Activated naive CD4-positive, alpha-beta T cell treated with anti-CD3 and anti-CD28 coated beads for 36 hours (primary cell): ENCODE data around the gene LRRC4C. TPM values are rescaled to one million over a fixed set of nuclear protein-coding genes. Genes with fewer than 3 reads are reported as not detected.
"Not testable (repeated sequence)": the region's sequence is repeated elsewhere in the genome, so short reads cannot be mapped to it uniquely, and the experiment has no call there.

Source experiments
- CTCF ChIA-PET: fragments of 350-600 bp; sonication (Branson Sonifier 250); formaldehyde crosslinking; loops from one replicate; lab custom pipeline; 2021; ENCODE audit warnings: antibody characterized with exemption; lab: Charles Lee
- DNase-seq: peaks from one replicate; pipeline ENCODE4 v3.0.0-alpha.2; 2020
- H3K27ac Mint-ChIP-seq: one replicate; pipeline ENCODE4 v1.8.0; 2021; ENCODE audit warnings: mild to moderate bottlenecking, mixed read lengths
- H3K27me3 Mint-ChIP-seq: one replicate; pipeline ENCODE4 v1.8.0; 2021; ENCODE audit warnings: low read depth, mixed read lengths
- H3K36me3 Mint-ChIP-seq: one replicate; pipeline ENCODE4 v1.8.0; 2021; ENCODE audit warnings: low read depth, mixed read lengths
- H3K4me1 Mint-ChIP-seq: one replicate; pipeline ENCODE4 v1.8.0; 2021; ENCODE audit warnings: low read depth, mixed read lengths
- H3K4me3 Mint-ChIP-seq: one replicate; pipeline ENCODE4 v1.8.0; 2021; ENCODE audit warnings: mild to moderate bottlenecking, moderate library complexity, mixed read lengths
- H3K9me3 Mint-ChIP-seq: one replicate; pipeline ENCODE4 v1.8.0; 2021; ENCODE audit warnings: mixed read lengths
- intact Hi-C: fragments of 100-400 bp; cut with micrococcal nuclease; formaldehyde crosslinking; loops from one replicate; pipeline ENCODE4 v1.15.1; 2023
- total RNA-seq, 2 experiments: library from RNA; stranded (reverse); gene quantifications; one replicate each; pipeline ENCODE4 v1.2.3, GENCODE V29; 2021

Gene LRRC4C
- total RNA-seq, 2 experiments from 2014 or later: not detected

DNA sequence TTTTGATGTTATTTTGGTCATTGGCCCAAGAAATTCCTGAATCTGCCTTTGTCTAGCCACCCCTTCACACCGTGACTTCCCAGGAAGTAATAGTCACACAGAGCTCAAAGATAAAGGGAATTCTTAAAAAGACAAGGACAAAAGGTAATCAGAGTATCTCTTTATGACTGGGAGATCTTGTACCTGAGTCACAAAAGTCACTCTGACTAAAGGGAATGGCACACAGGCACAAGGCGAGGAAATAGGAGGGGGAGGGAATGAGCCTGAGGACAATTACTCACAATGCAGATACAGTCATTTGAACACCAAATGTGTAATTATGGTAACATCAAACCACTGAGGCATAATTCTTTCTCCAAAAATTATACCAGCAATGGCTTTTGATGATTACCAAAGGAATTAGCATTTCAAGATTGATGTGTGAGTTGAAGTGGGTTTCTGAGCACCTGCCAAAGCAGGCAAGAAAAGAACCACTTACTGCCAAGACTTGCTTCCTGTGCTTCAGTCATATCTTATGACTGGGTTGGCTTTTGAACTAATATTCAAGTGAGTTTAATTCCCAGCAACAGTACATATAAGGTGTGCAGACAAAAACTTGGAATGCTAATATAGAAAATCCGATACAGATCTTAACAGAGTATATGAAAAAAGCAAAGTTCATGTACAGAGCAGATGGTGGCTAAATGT, 856.4 kb downstream of the LRRC4C start:
- DNase-seq: no peak
- H3K27me3 Mint-ChIP-seq: no peaks in the 10 kb centered on the region
- CTCF ChIA-PET: no interaction called here
- intact Hi-C loops: no loop called here
- H3K9me3 Mint-ChIP-seq: peaks cover 37% of the 10 kb centered on the region
- H3K27ac Mint-ChIP-seq: no peak overlapping the region
- no peaks in the 10 kb centered on the region for H3K4me1 Mint-ChIP-seq
- H3K4me3 Mint-ChIP-seq: no peak overlapping the region
- no peaks in the 10 kb centered on the region for H3K36me3 Mint-ChIP-seq

DNA sequence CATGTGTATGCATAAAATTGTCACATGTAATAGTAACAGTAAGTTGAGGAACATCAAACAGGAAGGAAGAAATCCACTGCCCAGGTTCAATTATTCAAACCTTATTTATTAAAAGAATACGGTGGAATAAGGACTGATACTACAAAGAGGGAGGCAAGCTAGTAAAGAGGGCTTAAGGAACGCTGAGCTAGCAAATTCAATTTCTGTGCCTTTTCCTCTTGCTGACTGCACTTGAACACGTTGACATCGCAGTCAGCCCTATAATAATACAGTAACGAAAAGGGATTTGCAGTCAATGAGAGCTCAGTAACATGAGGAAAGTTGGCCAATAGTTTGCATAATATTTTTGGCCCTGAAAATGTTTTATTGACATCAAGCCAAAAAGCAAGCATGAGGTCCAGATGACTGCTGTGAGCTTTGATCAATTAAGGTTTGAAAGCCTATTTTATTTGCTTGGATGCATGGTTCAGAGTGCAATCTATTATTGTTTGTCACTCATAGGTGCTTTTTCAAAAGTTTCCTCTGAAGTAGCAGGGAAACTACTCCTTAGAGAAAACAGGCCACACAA, 861.8 kb downstream of the LRRC4C start:
- Mint-ChIP-seq H3K4me1 (no peaks in the 10 kb centered on the region), H3K27ac (no peak overlapping the region), H3K9me3 (peaks cover 11% of the 10 kb centered on the region), H3K27me3 (no peaks in the 10 kb centered on the region), H3K4me3 (no peak overlapping the region), H3K36me3 (no peaks in the 10 kb centered on the region)
- no peak for DNase-seq
- CTCF ChIA-PET: no interaction called here
- intact Hi-C loops: no loop called here

DNA sequence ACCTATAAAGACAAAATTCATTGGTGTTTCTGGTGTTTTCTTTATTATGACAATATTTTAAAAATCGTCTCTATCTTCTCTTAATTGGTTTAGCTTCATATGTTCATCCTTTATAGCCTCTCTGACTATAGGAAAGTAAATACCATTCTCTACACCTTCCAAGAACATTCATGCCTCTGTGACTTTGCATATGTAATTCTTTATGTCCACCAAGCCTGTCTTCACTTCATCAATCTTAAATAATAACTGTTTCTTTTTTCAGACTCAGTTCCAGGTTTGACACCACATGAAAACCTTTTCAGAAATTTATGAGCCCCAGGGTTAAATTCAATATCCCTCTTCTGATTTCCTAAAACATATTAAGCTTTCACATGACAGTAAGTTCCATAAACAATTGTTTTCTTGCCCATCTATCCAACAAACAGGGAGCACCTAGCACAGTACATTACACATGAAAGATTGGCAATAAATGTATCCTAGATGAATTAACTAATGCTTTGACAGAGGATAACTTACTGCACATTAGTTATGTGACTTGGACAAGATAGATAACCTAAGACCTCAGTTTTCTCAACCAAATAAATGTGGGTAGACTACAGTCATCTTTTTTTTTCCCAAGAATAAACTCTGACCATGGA, 886.1 kb downstream of the LRRC4C start:
- no peak overlapping the region for H3K27ac Mint-ChIP-seq
- intact Hi-C loops: no loop called here
- DNase-seq: no peak
- CTCF ChIA-PET: interaction anchor here (0.7 kb wide), 1 partner anchor 1462 kb away, joined by 4 read pairs; no protein-coding TSS in a partner anchor
- H3K9me3 Mint-ChIP-seq: peaks cover 15% of the 10 kb centered on the region
- H3K4me3 Mint-ChIP-seq: no peak overlapping the region
- no peaks in the 10 kb centered on the region for H3K4me1 Mint-ChIP-seq
- H3K36me3 Mint-ChIP-seq: no peaks in the 10 kb centered on the region
- H3K27me3 Mint-ChIP-seq: no peaks in the 10 kb centered on the region

DNA sequence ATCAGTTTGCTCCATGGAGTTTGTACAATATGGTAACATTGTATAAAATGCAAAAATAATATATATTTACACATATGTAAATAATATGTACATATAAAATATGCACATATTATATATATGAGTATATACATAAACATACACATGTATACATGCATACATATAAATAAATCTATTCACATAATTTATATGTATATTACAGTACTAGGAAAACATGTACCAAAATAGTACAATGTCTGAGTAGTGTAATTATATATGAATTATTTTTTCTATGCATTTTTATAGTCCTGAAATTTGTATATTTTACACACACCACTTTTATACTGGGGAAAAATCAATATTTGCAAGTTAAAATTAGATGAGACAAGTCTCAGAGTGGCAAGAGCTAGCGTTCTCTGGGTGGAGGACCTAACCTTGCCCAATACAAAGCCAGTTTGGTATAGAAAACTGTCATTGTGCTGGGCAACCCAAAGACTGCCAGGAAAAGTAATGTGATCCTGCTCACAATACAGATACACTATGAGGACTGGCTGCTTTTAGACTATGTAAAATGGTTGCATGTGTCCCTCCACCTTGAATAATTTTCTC, 889.4 kb downstream of the LRRC4C start:
- Mint-ChIP-seq H3K27me3 (no peaks in the 10 kb centered on the region), H3K27ac (no peak overlapping the region), H3K36me3 (no peaks in the 10 kb centered on the region), H3K9me3 (peaks cover 13% of the 10 kb centered on the region), H3K4me3 (no peak overlapping the region), H3K4me1 (no peaks in the 10 kb centered on the region)
- CTCF ChIA-PET: no interaction called here
- intact Hi-C loops: no loop called here
- no peak for DNase-seq

DNA sequence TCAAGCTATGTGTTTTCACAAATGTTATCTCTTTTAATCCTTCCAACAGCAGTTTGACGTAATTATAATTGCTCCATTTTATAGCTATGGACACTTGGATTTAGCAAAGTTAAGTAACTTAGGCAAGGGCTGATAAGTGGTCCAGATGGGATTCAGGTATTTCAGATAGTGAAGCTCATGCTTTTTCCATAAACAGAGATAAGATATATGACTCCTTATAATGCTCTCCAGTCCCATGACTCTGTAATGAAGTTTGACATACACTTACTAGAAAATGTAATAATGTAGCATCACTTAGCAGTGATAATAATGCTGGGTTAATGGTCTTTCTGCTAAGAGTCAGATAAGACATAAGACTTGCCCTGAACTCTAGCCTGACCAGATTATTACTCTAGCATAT, 892.1 kb downstream of the LRRC4C start:
- CTCF ChIA-PET: no interaction called here
- H3K4me1 Mint-ChIP-seq: no peaks in the 10 kb centered on the region
- H3K36me3 Mint-ChIP-seq: no peaks in the 10 kb centered on the region
- no peak overlapping the region for H3K27ac Mint-ChIP-seq
- no peak for DNase-seq
- no peaks in the 10 kb centered on the region for H3K27me3 Mint-ChIP-seq
- peaks cover 17% of the 10 kb centered on the region for H3K9me3 Mint-ChIP-seq
- no peak overlapping the region for H3K4me3 Mint-ChIP-seq
- intact Hi-C loops: no loop called here

DNA sequence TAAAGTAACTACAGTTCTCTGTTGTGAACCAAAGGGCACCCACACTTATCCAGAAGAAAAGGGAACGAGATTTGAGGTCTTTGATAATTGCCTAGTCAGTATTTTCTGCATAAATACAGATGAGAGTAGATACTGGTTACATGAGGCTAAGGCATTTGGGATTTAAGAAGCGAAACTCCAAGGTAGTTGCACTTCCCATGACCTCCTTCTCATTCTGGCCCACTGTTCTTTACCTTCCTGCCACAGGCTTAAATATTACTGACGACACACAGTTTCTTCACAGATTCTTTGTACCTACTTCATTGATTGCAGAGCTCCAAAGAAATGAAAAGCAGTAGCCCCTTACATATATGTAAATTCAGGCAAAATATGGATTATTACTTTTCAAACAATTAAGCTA, 915.3 kb downstream of the LRRC4C start:
- intact Hi-C loops: no loop called here
- no peak overlapping the region for H3K27ac Mint-ChIP-seq
- no peaks in the 10 kb centered on the region for H3K36me3 Mint-ChIP-seq
- H3K9me3 Mint-ChIP-seq: peaks cover 7% of the 10 kb centered on the region
- H3K27me3 Mint-ChIP-seq: no peaks in the 10 kb centered on the region
- CTCF ChIA-PET: no interaction called here
- H3K4me1 Mint-ChIP-seq: no peaks in the 10 kb centered on the region
- H3K4me3 Mint-ChIP-seq: no peak overlapping the region
- DNase-seq: no peak

DNA sequence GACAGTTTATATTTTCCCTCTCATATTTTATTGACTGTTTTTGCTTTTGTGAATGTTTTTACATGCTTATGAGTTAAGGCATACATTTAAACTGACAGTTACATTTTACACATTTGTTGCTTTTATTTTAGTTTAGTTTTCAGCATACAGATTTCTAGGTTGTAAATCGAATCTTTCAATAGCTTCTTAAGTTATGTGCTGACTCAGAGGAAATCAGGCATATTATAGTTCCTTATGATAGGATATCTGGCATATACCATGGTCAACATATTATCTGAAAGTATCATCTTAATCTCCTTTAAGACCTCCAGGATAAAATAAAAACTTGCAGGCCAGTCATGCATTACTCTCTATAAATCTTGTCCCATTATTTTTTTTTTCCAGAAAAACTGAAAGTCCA, 916.6 kb downstream of the LRRC4C start:
- Mint-ChIP-seq H3K4me1 (no peaks in the 10 kb centered on the region), H3K36me3 (no peaks in the 10 kb centered on the region), H3K4me3 (no peak overlapping the region), H3K27ac (no peak overlapping the region), H3K27me3 (no peaks in the 10 kb centered on the region), H3K9me3 (peaks cover 11% of the 10 kb centered on the region)
- intact Hi-C loops: no loop called here
- no peak for DNase-seq
- CTCF ChIA-PET: no interaction called here

DNA sequence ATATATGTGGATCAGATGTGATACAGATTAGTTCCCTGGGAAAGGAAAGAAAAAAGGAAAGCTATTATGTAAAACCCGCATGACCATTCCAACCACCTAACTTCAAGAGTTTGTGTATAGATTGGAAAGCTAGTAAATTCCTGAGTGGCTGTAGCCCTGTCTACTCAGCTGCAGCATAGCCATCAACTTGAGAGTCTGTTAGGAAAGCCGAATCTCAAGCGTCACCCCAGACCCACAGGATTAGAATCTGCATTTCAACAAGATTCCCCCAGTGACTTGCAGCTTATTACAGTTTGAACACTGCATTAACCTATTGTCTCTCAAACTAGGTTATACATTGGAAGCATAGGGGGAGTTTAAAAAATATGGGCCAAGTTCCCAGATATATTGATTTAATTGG, 921.7 kb downstream of the LRRC4C start:
- H3K36me3 Mint-ChIP-seq: no peaks in the 10 kb centered on the region
- no peak for DNase-seq
- no peaks in the 10 kb centered on the region for H3K4me1 Mint-ChIP-seq
- intact Hi-C loops: no loop called here
- no peak overlapping the region for H3K4me3 Mint-ChIP-seq
- no peaks in the 10 kb centered on the region for H3K27me3 Mint-ChIP-seq
- no peak overlapping the region for H3K27ac Mint-ChIP-seq
- peaks cover 12% of the 10 kb centered on the region for H3K9me3 Mint-ChIP-seq
- CTCF ChIA-PET: no interaction called here

DNA sequence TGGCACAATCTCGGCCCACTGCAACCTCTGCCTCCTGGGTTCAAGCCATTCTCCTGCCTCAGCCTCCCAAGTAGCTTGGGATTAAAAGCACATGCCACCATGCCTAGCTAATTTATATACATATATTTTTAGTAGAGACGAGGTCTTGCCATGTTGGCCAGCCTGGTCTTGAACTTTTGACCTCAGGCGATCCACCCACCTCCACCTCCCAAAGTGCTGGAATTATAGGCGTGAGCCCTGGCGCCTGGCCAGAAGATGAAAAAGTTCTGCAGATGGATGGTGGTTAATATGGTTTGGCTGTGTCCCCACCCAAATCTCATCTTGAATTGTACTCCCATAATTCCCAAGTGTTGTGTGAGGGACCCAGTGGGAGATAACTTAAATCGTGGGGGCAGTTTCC, 937.4 kb downstream of the LRRC4C start:
- peaks cover 21% of the 10 kb centered on the region for H3K9me3 Mint-ChIP-seq
- CTCF ChIA-PET, H3K4me1 Mint-ChIP-seq, H3K27me3 Mint-ChIP-seq, DNase-seq, H3K36me3 Mint-ChIP-seq, H3K4me3 Mint-ChIP-seq, H3K27ac Mint-ChIP-seq, intact Hi-C loops: not testable (repeated sequence)

DNA sequence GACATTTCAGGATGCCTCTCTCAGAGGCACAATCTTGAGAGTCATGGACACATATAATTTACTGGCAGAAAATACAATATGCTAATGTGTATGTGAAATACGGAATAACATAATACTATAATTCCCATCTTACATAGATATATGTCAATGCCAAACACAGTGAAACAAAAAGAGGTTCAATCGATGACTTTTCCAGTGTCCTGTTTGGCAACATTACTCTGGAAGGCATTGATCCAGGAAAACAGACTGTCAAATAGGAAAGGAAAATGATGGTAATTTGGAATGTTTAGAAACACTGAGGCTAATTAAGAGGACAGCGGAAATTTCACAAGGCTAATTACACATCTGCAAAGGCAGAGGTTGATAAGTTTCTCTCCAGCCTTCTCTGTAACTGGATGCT, 942.3 kb downstream of the LRRC4C start:
- Mint-ChIP-seq H3K27me3 (no peaks in the 10 kb centered on the region), H3K4me3 (no peak overlapping the region), H3K9me3 (peaks cover 24% of the 10 kb centered on the region), H3K36me3 (no peaks in the 10 kb centered on the region), H3K27ac (no peak overlapping the region), H3K4me1 (no peaks in the 10 kb centered on the region)
- CTCF ChIA-PET: no interaction called here
- intact Hi-C loops: no loop called here
- no peak for DNase-seq

DNA sequence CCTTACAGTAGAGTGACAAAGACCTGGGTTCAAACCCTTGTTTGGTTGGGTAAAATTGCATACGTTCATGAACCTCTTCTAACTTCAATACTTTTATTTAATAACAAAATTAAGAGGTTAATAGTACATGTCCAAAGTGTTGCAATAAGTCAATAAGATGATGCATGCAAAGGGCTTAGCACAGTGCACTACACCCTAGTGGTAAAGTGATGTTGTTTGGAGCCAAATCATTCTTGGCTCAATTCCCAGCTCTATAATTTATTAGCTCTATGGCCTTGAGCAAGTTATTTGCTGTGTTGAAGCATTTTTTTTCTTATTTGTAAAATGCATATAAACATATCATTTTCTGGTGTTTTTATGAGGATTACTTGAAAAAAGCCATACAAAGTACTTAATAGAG, 945.3 kb downstream of the LRRC4C start:
- Mint-ChIP-seq H3K9me3 (peaks cover 19% of the 10 kb centered on the region), H3K4me1 (no peaks in the 10 kb centered on the region), H3K36me3 (no peaks in the 10 kb centered on the region), H3K27ac (no peak overlapping the region), H3K4me3 (no peak overlapping the region), H3K27me3 (no peaks in the 10 kb centered on the region)
- no peak for DNase-seq
- CTCF ChIA-PET: no interaction called here
- intact Hi-C loops: no loop called here

DNA sequence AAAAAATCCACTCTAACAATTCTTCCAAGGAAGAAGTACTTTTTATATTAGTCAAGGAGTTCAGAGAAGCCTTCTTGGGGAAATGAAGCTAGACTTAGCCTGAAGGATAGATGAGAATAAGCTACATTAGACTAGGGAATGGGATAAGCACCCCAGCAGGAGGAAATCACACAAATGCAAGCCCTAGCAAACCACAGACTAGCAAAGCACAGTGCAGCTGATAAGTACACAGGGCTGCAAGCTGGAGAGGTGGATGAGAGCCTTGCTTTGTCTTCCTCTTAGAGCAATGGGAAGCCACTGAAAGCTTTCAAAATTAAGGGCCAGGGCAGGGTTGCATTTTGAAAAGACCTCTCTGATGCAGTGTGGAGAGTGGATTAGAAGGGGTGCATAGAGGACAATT, 946.2 kb downstream of the LRRC4C start:
- Mint-ChIP-seq H3K4me1 (no peaks in the 10 kb centered on the region), H3K9me3 (peaks cover 15% of the 10 kb centered on the region), H3K36me3 (no peaks in the 10 kb centered on the region), H3K27me3 (no peaks in the 10 kb centered on the region), H3K4me3 (no peak overlapping the region), H3K27ac (no peak overlapping the region)
- no peak for DNase-seq
- CTCF ChIA-PET: no interaction called here
- intact Hi-C loops: no loop called here

DNA sequence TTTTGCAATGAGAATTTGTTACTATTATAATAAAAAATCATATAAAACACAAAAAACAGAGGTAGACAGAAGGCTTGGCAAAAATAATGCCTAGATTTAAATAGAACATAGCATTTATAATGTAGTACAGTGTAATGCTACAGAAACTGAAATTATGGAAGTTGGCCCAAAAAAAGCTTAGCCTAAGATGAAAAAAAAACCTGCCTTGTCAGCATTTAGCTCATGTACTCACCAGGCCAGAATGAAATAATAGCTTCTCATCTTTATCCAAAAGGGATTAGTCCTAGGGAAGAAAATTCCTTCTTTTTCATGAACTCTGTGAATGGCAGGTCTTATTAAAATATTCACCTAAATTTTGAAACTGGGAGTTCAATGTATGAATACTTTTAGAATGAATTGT, 951.1 kb downstream of the LRRC4C start:
- intact Hi-C loops: no loop called here
- H3K4me3 Mint-ChIP-seq: no peak overlapping the region
- H3K4me1 Mint-ChIP-seq: no peaks in the 10 kb centered on the region
- no peaks in the 10 kb centered on the region for H3K27me3 Mint-ChIP-seq
- no peaks in the 10 kb centered on the region for H3K36me3 Mint-ChIP-seq
- CTCF ChIA-PET: no interaction called here
- DNase-seq: no peak
- H3K9me3 Mint-ChIP-seq: peaks cover 8% of the 10 kb centered on the region
- no peak overlapping the region for H3K27ac Mint-ChIP-seq
